HEK293T (cell line): ENCODE data around the gene LIFR.

Experiments used
- BHLHE40 ChIP-seq: fragments of 450-650 bp; IDR thresholded peaks from 2 replicates; pipeline ENCODE4 v1.6.1; 2016; ENCODE audit warnings: mild to moderate bottlenecking, moderate library complexity, borderline replicate concordance
- FOXM1 ChIP-seq: fragments of 450-650 bp; IDR thresholded peaks from 2 replicates; pipeline ENCODE4 v1.6.1; 2017; ENCODE audit warnings: mild to moderate bottlenecking, borderline replicate concordance
- HDGF ChIP-seq: fragments of 450-650 bp; IDR thresholded peaks from 2 replicates; pipeline ENCODE4 v1.6.1; 2017; ENCODE audit warnings: antibody characterized with exemption, borderline replicate concordance
- NFRKB ChIP-seq: fragments of 450-650 bp; IDR thresholded peaks from 2 replicates; pipeline ENCODE4 v1.6.1; 2016; ENCODE audit warnings: mild to moderate bottlenecking, moderate library complexity
- PKNOX1 ChIP-seq: fragments of 450-650 bp; IDR thresholded peaks from 2 replicates; pipeline ENCODE4 v1.6.1; 2016
- SP1 ChIP-seq: fragments of 450-650 bp; IDR thresholded peaks from 2 replicates; pipeline ENCODE4 v1.6.1; 2017
- SUZ12 ChIP-seq: fragments of 450-650 bp; IDR thresholded peaks from 2 replicates; pipeline ENCODE4 v1.6.1; 2016; ENCODE audit warnings: mild to moderate bottlenecking
- TARDBP ChIP-seq: fragments of 450-650 bp; IDR thresholded peaks from 2 replicates; pipeline ENCODE4 v1.6.1; 2016

DNA sequence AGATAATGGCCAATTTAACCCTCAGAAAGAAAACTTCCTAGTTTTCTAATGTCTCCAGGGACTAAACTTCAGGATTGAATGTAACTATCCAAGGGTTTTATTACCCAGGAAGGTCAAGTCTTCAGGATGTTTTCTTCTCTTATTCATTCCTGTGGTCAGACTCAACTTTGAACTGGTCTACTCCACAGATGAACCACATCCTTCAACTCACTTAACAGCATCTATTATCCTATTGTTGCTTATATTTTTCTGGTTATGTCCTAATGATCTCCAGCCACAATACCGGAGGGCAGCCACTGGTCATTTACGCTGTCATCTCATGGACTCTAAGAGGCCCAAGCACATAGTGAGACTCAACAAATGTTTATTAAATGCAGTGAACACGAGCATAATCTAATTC, 47.2 kb upstream of the LIFR start:
- TF ChIP-seq SUZ12 (no peak), NFRKB (no peak), FOXM1 (no peak), BHLHE40 (no peak), HDGF (no peak), TARDBP (no peak), PKNOX1 (no peak), SP1 (no peak)
